ENCODE results near the gene ARFGEF2. TPM values are rescaled to one million over a fixed set of nuclear protein-coding genes. Genes with fewer than 3 reads are reported as not detected.
A peak's percentile ranks its signal among the peaks of the same experiment; 100 is the strongest.
"Not testable (repeated sequence)": the region's sequence is repeated elsewhere in the genome, so short reads cannot be mapped to it uniquely, and the experiment has no call there.

Gene ARFGEF2
- total RNA-seq, 2 experiments from 2014 or later, result 19.0 to 23.7 TPM

- CTCF ChIA-PET; H3K27me3 Mint-ChIP-seq; DNase-seq; ATAC-seq; H3K4me1 Mint-ChIP-seq; H3K9me3 Mint-ChIP-seq (ENCODE audit: low read depth); H3K4me3 Mint-ChIP-seq; H3K27ac Mint-ChIP-seq: not testable (repeated sequence)
- H3K36me3 Mint-ChIP-seq, result peaks cover 54% of the 10 kb centered on the region
Measured at GRCh38 chr20:48979980-48980379, 58.5 kb downstream of the ARFGEF2 start.

GRCh38 chr20:48983423-48984400 lies 62.2 kb downstream of the ARFGEF2 start:
- no peaks in the 10 kb centered on the region for H3K9me3 Mint-ChIP-seq (ENCODE audit: low read depth)
- H3K27ac Mint-ChIP-seq, result no peak overlapping the region
- DNase-seq, result no peak
- H3K4me3 Mint-ChIP-seq, result no peak overlapping the region
- peaks cover 40% of the 10 kb centered on the region for H3K36me3 Mint-ChIP-seq
- CTCF ChIA-PET, result no interaction called here
- H3K4me1 Mint-ChIP-seq, result no peaks in the 10 kb centered on the region
- no peak for ATAC-seq
- H3K27me3 Mint-ChIP-seq, result no peaks in the 10 kb centered on the region

DNA sequence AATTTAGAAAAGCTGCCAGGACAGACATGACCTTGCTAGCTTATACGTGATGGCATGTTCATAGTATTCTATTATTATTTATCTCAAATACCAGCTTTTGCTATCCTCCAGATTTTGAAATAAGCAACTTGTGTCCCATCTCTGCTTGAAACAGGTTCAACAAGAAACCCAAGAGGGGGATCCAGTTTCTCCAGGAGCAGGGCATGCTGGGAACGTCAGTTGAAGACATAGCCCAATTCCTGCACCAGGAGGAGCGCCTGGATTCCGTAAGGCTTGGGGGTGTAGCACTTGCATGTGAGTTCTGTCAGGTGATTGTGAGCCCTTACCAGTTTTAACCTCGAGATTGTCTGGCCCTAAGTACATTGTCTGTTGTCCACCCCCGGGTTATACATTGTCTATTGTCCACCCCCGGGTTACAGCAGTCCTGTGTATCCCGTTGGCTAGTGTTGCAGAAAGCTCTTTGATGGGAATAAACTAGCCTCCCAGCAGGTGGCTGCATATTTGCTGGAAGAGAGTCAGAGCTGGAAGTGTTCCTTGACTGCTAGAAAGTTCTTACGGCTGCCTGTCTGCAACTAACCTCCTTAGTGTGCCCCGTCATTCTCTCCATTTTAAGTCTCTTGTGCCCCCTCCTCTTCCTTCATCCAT lies 63.2 kb downstream of the ARFGEF2 start:
- H3K4me3 Mint-ChIP-seq, result no peak overlapping the region
- H3K27ac Mint-ChIP-seq, result no peak overlapping the region
- no peaks in the 10 kb centered on the region for H3K4me1 Mint-ChIP-seq
- no peaks in the 10 kb centered on the region for H3K27me3 Mint-ChIP-seq
- CTCF ChIA-PET, result no interaction called here
- DNase-seq (no peak), ATAC-seq (no peak)
- H3K36me3 Mint-ChIP-seq, result peaks cover 38% of the 10 kb centered on the region
- no peaks in the 10 kb centered on the region for H3K9me3 Mint-ChIP-seq (ENCODE audit: low read depth)

DNA sequence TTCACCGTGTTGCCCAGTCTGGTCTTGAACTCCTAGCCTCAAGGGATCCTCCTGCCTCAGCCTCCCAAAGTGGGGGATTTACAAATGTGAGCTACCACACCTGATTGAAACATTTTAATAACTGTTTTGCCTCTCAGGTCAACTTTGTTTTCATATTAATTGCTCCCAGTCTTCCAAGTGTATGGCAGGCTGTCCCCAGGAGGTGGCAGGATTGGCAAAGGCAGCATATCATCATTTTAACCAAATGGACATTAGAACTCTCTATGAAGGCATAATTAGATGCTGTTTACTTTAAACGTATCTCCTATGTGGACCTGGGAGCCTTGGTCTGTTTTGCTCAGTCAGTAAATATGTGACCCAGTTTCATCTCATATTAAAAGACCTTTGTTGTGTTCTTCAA lies 65.4 kb downstream of the ARFGEF2 start:
- Mint-ChIP-seq H3K36me3 (peaks cover 33% of the 10 kb centered on the region), H3K27ac (no peak overlapping the region), H3K9me3 (ENCODE audit: low read depth) (no peaks in the 10 kb centered on the region), H3K27me3 (no peaks in the 10 kb centered on the region), H3K4me3 (no peak overlapping the region), H3K4me1 (peaks cover 5% of the 10 kb centered on the region)
- ATAC-seq, result no peak
- no peak for DNase-seq
- CTCF ChIA-PET, result interaction anchor here (1.1 to 2.5 kb wide), 3 partner anchors 51 to 335 kb away, joined by 3 to 9 read pairs (median 3); no protein-coding TSS in a partner anchor

- H3K27ac Mint-ChIP-seq, result no peak overlapping the region
- H3K4me1 Mint-ChIP-seq, result peaks cover 5% of the 10 kb centered on the region
- no peaks in the 10 kb centered on the region for H3K27me3 Mint-ChIP-seq
- DNase-seq (no peak), ATAC-seq (no peak)
- no peaks in the 10 kb centered on the region for H3K9me3 Mint-ChIP-seq (ENCODE audit: low read depth)
- H3K4me3 Mint-ChIP-seq, result no peak overlapping the region
- H3K36me3 Mint-ChIP-seq, result peaks cover 25% of the 10 kb centered on the region
- CTCF ChIA-PET, result no interaction called here
Measured at GRCh38 chr20:48990467-48990866, 69.0 kb downstream of the ARFGEF2 start.

DNA sequence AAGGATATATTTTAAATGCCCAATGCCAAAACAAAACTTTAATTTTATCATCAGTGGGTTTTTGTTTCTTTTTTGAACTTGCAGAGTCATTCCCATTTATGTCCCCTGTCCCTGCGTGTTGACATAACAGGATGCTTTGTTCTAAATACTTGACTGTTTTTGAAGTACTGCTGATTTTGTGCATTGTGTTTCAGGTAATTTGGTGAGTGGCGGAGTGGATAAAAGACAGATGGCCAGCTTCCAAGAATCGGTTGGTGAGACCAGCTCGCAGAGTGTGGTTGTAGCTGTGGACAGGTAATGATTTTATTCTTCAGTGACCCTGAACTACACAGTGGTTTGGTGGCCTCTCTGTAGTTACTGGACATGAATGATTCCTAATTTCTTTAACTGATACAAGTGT lies 74.1 kb downstream of the ARFGEF2 start:
- Mint-ChIP-seq H3K4me3 (no peak overlapping the region), H3K36me3 (peaks cover 42% of the 10 kb centered on the region), H3K27ac (peak overlapping the region; percentile 21), H3K27me3 (no peaks in the 10 kb centered on the region), H3K4me1 (peaks cover under 1% of the 10 kb centered on the region), H3K9me3 (ENCODE audit: low read depth) (no peaks in the 10 kb centered on the region)
- no peak for DNase-seq
- CTCF ChIA-PET, result interaction anchor here (0.9 kb wide), 1 partner anchor 14 kb away, joined by 3 read pairs; no protein-coding TSS in a partner anchor
- no peak for ATAC-seq

GRCh38 chr20:48999890-49000870 lies 78.7 kb downstream of the ARFGEF2 start:
- Mint-ChIP-seq H3K36me3 (peaks cover 33% of the 10 kb centered on the region), H3K4me3 (no peak overlapping the region), H3K4me1 (no peaks in the 10 kb centered on the region), H3K9me3 (ENCODE audit: low read depth) (no peaks in the 10 kb centered on the region), H3K27me3 (no peaks in the 10 kb centered on the region), H3K27ac (peak overlapping the region; percentile 9)
- CTCF ChIA-PET, result no interaction called here
- ATAC-seq (no peak), DNase-seq (no peak)

DNA sequence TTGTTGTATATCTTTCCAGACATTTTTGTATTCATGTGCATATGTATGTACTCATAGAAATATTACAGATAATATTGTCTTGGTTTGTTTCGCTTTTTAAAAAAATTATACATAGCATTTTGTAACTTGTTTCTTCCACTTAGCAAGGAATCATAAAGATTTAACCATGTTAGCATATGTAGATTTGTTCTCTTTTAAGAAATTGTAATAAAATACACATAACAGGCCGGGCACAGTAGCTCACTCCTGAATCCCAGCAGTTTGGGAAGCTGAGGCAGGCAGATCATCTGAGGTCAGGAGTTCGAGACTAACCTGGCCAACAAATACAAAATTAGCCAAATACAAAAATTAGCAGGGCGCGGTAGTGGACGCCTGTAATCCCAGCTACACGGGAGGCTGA lies 80.2 kb downstream of the ARFGEF2 start:
- Mint-ChIP-seq H3K27me3 (no peaks in the 10 kb centered on the region), H3K27ac (no peak overlapping the region), H3K36me3 (peaks cover 33% of the 10 kb centered on the region), H3K4me3 (no peak overlapping the region), H3K9me3 (ENCODE audit: low read depth) (no peaks in the 10 kb centered on the region), H3K4me1 (no peaks in the 10 kb centered on the region)
- no peak for ATAC-seq
- DNase-seq, result no peak
- CTCF ChIA-PET, result no interaction called here

DNA sequence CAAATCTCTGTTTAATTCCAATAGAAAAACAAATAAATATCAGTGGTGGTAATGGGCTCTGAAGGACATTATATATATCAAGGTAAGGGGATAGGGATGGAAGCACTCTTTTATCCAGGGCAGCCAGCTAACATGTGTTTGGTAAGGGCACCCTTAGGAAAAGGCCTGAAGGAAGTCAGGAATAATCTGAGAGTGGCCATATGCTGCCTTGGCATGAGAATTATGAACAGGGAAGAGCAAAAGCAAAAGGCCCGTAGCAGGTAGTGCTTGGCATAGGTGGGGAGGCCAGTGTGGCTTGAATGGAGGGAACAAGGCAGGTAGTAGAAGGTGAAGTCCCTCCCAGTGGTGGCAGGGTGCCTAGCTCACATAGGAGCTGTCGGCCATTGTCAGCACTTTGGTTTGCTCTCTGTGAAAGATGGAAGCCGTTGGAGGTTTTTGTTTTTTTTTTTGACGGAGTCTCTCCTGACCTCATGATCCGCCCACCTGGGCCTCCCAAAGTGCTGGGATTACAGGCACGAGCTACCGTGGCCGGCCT lies 85.0 kb downstream of the ARFGEF2 start:
- ATAC-seq (no peak), DNase-seq (no peak)
- peaks cover 23% of the 10 kb centered on the region for H3K36me3 Mint-ChIP-seq
- no peaks in the 10 kb centered on the region for H3K4me1 Mint-ChIP-seq
- H3K27me3 Mint-ChIP-seq, result no peaks in the 10 kb centered on the region
- no peak overlapping the region for H3K4me3 Mint-ChIP-seq
- CTCF ChIA-PET, result no interaction called here
- no peak overlapping the region for H3K27ac Mint-ChIP-seq
- H3K9me3 Mint-ChIP-seq (ENCODE audit: low read depth), result no peaks in the 10 kb centered on the region

DNA sequence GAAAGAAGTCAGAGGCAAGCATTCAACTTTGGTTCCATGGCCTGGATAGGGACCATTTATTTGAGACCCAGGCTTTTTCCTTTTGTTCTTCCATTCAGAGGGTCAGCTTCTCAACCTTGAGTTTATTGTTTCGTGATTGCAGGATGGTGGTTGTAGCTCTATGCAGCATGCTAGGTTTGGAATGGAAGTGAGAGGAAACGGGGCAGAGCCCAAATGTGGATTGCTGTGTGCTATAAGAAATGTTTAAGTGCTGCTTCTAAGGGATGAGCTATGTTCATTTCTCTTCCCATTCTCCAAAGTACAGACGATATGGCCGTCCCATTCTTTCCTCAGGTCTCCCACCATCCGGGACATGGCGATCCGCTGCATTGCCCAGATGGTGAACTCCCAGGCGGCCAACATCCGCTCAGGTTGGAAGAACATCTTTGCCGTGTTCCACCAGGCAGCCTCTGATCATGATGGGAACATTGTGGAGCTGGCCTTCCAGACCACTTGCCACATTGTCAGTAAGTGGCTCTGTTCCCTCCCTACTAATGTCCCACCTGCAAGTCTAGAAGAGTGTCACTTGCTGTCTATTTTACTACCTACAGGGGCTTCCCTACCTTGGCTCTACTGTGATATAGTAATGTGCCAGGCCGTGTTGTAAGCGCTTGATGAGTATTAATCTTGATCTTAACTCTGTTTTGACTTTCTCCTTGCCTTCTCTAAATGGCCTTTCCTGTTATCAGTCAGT lies 88.6 kb downstream of the ARFGEF2 start:
- no peaks in the 10 kb centered on the region for H3K9me3 Mint-ChIP-seq (ENCODE audit: low read depth)
- no peak overlapping the region for H3K4me3 Mint-ChIP-seq
- H3K4me1 Mint-ChIP-seq, result no peaks in the 10 kb centered on the region
- CTCF ChIA-PET, result interaction anchor here (1.2 kb wide), 1 partner anchor 14 kb away, joined by 3 read pairs; no protein-coding TSS in a partner anchor
- ATAC-seq (no peak), DNase-seq (no peak)
- H3K36me3 Mint-ChIP-seq, result peaks cover 29% of the 10 kb centered on the region
- no peaks in the 10 kb centered on the region for H3K27me3 Mint-ChIP-seq
- H3K27ac Mint-ChIP-seq, result no peak overlapping the region

- Mint-ChIP-seq H3K27me3 (no peaks in the 10 kb centered on the region), H3K27ac (no peak overlapping the region), H3K4me1 (no peaks in the 10 kb centered on the region), H3K4me3 (no peak overlapping the region), H3K9me3 (ENCODE audit: low read depth) (no peaks in the 10 kb centered on the region), H3K36me3 (peaks cover 23% of the 10 kb centered on the region)
- ATAC-seq (peak; percentile 47), DNase-seq (no peak)
- CTCF ChIA-PET, result interaction anchor here (1.0 kb wide), 1 partner anchor 119 kb away, joined by 4 read pairs; no protein-coding TSS in a partner anchor
Measured at GRCh38 chr20:49024220-49024619, 102.7 kb downstream of the ARFGEF2 start.

- H3K9me3 Mint-ChIP-seq (ENCODE audit: low read depth); ATAC-seq; DNase-seq; H3K27ac Mint-ChIP-seq; H3K4me3 Mint-ChIP-seq; H3K4me1 Mint-ChIP-seq; H3K27me3 Mint-ChIP-seq: not testable (repeated sequence)
- H3K36me3 Mint-ChIP-seq, result peaks cover 23% of the 10 kb centered on the region
- CTCF ChIA-PET, result interaction anchor here (1.9 to 2.5 kb wide), 2 partner anchors 29 to 189 kb away, joined by 4 to 8 read pairs; no protein-coding TSS in a partner anchor
Measured at GRCh38 chr20:49028177-49028576, 106.7 kb downstream of the ARFGEF2 start.
